Measurements from ENCODE around the gene SCUBE2.

GRCh38 chr11:9053316-9054035 lies 37.9 kb downstream of the SCUBE2 start:
- TF ChIP-seq EZH2 (IDR thresholded peaks at IDR 0.05) (no peak), POLR2AphosphoS5 (IDR thresholded peaks at IDR 0.05; ENCODE audit: borderline replicate concordance, low read depth, low read length) (no peak)

Data from SK-N-MC (cell line).